ENCODE data around the gene SPO11.

SPO11 gene

GRCh38 chr20:57317789-57318371, 11.7 kb upstream of the SPO11 start:
- H3K9me3 Mint-ChIP-seq, result no peaks in the 10 kb centered on the region
- H3K4me1 Mint-ChIP-seq (ENCODE audit: low read depth), result no peaks in the 10 kb centered on the region
- H3K36me3 Mint-ChIP-seq (ENCODE audit: low read depth), result no peaks in the 10 kb centered on the region
- peaks cover 28% of the 10 kb centered on the region for H3K27me3 Mint-ChIP-seq
- H3K27ac Mint-ChIP-seq, result no peak overlapping the region
- H3K4me3 Mint-ChIP-seq, result no peak overlapping the region

- Mint-ChIP-seq H3K9me3 (no peaks in the 10 kb centered on the region), H3K27ac (no peak overlapping the region), H3K27me3 (peaks cover 37% of the 10 kb centered on the region), H3K4me3 (no peak overlapping the region), H3K36me3 (ENCODE audit: low read depth) (no peaks in the 10 kb centered on the region), H3K4me1 (ENCODE audit: low read depth) (no peaks in the 10 kb centered on the region)
These were observed 10.0 kb upstream of the SPO11 start for GRCh38 chr20:57319584-57319983.

- Mint-ChIP-seq H3K27me3 (peaks cover 44% of the 10 kb centered on the region), H3K9me3 (no peaks in the 10 kb centered on the region), H3K4me3 (no peak overlapping the region), H3K36me3 (ENCODE audit: low read depth) (no peaks in the 10 kb centered on the region), H3K4me1 (ENCODE audit: low read depth) (no peaks in the 10 kb centered on the region), H3K27ac (no peak overlapping the region)
These were observed 9.2 kb upstream of the SPO11 start for GRCh38 chr20:57320358-57320757.

- Mint-ChIP-seq H3K9me3 (no peaks in the 10 kb centered on the region), H3K27me3 (peaks cover 46% of the 10 kb centered on the region), H3K27ac (no peak overlapping the region), H3K4me3 (no peak overlapping the region), H3K4me1 (ENCODE audit: low read depth) (no peaks in the 10 kb centered on the region), H3K36me3 (ENCODE audit: low read depth) (no peaks in the 10 kb centered on the region)
These were observed 8.5 kb upstream of the SPO11 start for GRCh38 chr20:57321142-57321541.

GRCh38 chr20:57322476-57322875, 7.1 kb upstream of the SPO11 start:
- no peak overlapping the region for H3K27ac Mint-ChIP-seq
- H3K27me3 Mint-ChIP-seq, result peaks cover 55% of the 10 kb centered on the region
- H3K4me3 Mint-ChIP-seq, result no peak overlapping the region
- no peaks in the 10 kb centered on the region for H3K4me1 Mint-ChIP-seq (ENCODE audit: low read depth)
- H3K9me3 Mint-ChIP-seq, result no peaks in the 10 kb centered on the region
- no peaks in the 10 kb centered on the region for H3K36me3 Mint-ChIP-seq (ENCODE audit: low read depth)

GRCh38 chr20:57323034-57323433, 6.6 kb upstream of the SPO11 start:
- no peaks in the 10 kb centered on the region for H3K36me3 Mint-ChIP-seq (ENCODE audit: low read depth)
- H3K27me3 Mint-ChIP-seq, result peaks cover 59% of the 10 kb centered on the region
- no peak overlapping the region for H3K4me3 Mint-ChIP-seq
- H3K27ac Mint-ChIP-seq, result no peak overlapping the region
- no peaks in the 10 kb centered on the region for H3K9me3 Mint-ChIP-seq
- H3K4me1 Mint-ChIP-seq (ENCODE audit: low read depth), result no peaks in the 10 kb centered on the region

- peaks cover 63% of the 10 kb centered on the region for H3K27me3 Mint-ChIP-seq
- no peaks in the 10 kb centered on the region for H3K36me3 Mint-ChIP-seq (ENCODE audit: low read depth)
- H3K4me3 Mint-ChIP-seq, result no peak overlapping the region
- no peaks in the 10 kb centered on the region for H3K4me1 Mint-ChIP-seq (ENCODE audit: low read depth)
- no peaks in the 10 kb centered on the region for H3K9me3 Mint-ChIP-seq
- no peak overlapping the region for H3K27ac Mint-ChIP-seq
These were observed 3.8 kb upstream of the SPO11 start for GRCh38 chr20:57325632-57326356.

- Mint-ChIP-seq H3K9me3 (no peaks in the 10 kb centered on the region), H3K36me3 (ENCODE audit: low read depth) (no peaks in the 10 kb centered on the region), H3K4me3 (no peak overlapping the region), H3K4me1 (ENCODE audit: low read depth) (no peaks in the 10 kb centered on the region), H3K27ac (no peak overlapping the region), H3K27me3 (peaks cover 65% of the 10 kb centered on the region)
These were observed 2.7 kb upstream of the SPO11 start for GRCh38 chr20:57326667-57327455.

GRCh38 chr20:57327820-57328219, 1.8 kb upstream of the SPO11 start:
- Mint-ChIP-seq H3K9me3 (no peaks in the 10 kb centered on the region), H3K27me3 (peaks cover 64% of the 10 kb centered on the region), H3K4me1 (ENCODE audit: low read depth) (no peaks in the 10 kb centered on the region), H3K27ac (no peak overlapping the region), H3K36me3 (ENCODE audit: low read depth) (no peaks in the 10 kb centered on the region), H3K4me3 (no peak overlapping the region)

- H3K36me3 Mint-ChIP-seq (ENCODE audit: low read depth), result no peaks in the 10 kb centered on the region
These were observed 1.4 kb downstream of the SPO11 start for GRCh38 chr20:57330998-57331397.

GRCh38 chr20:57332105-57333089, 2.8 kb downstream of the SPO11 start:
- Mint-ChIP-seq H3K36me3 (ENCODE audit: low read depth) (no peaks in the 10 kb centered on the region), H3K27ac (no peak overlapping the region), H3K4me1 (ENCODE audit: low read depth) (no peaks in the 10 kb centered on the region), H3K9me3 (no peaks in the 10 kb centered on the region), H3K27me3 (peaks cover 55% of the 10 kb centered on the region), H3K4me3 (no peak overlapping the region)

More at GRCh38 chr20:57330998-57331397, 1.4 kb downstream of the SPO11 start:
- Mint-ChIP-seq H3K9me3 (no peaks in the 10 kb centered on the region), H3K4me1 (ENCODE audit: low read depth) (no peaks in the 10 kb centered on the region), H3K4me3 (no peak overlapping the region), H3K27ac (no peak overlapping the region), H3K27me3 (peaks cover 56% of the 10 kb centered on the region)

GRCh38 chr20:57335392-57335791, 5.8 kb downstream of the SPO11 start:
- no peaks in the 10 kb centered on the region for H3K4me1 Mint-ChIP-seq (ENCODE audit: low read depth)
- H3K4me3 Mint-ChIP-seq, result no peak overlapping the region
- H3K36me3 Mint-ChIP-seq (ENCODE audit: low read depth), result no peaks in the 10 kb centered on the region
- no peaks in the 10 kb centered on the region for H3K9me3 Mint-ChIP-seq
- no peak overlapping the region for H3K27ac Mint-ChIP-seq
- peaks cover 48% of the 10 kb centered on the region for H3K27me3 Mint-ChIP-seq

GRCh38 chr20:57341663-57342062, 12.1 kb downstream of the SPO11 start:
- H3K4me3 Mint-ChIP-seq, result no peak overlapping the region
- H3K27me3 Mint-ChIP-seq, result peaks cover 19% of the 10 kb centered on the region
- H3K36me3 Mint-ChIP-seq (ENCODE audit: low read depth), result no peaks in the 10 kb centered on the region
- H3K27ac Mint-ChIP-seq, result no peak overlapping the region
- H3K9me3 Mint-ChIP-seq, result no peaks in the 10 kb centered on the region
- no peaks in the 10 kb centered on the region for H3K4me1 Mint-ChIP-seq (ENCODE audit: low read depth)

- peaks cover 19% of the 10 kb centered on the region for H3K27me3 Mint-ChIP-seq
- H3K27ac Mint-ChIP-seq, result no peak overlapping the region
- H3K4me1 Mint-ChIP-seq (ENCODE audit: low read depth), result no peaks in the 10 kb centered on the region
- H3K36me3 Mint-ChIP-seq (ENCODE audit: low read depth), result no peaks in the 10 kb centered on the region
- no peaks in the 10 kb centered on the region for H3K9me3 Mint-ChIP-seq
- H3K4me3 Mint-ChIP-seq, result no peak overlapping the region
These were observed 13.2 kb downstream of the SPO11 start for GRCh38 chr20:57342829-57343228.
